Gastrocnemius medialis (tissue), 4 donors: Measurements from ENCODE around the gene MTHFD2L.

Experiments used
- CTCF ChIP-seq, 5 experiments: fragments of 450-650 bp in 3 of 5; fragments of 200-600 bp in 2 of 5; sonication (generic) in 2 of 5; IDR thresholded peaks in 4 of 5; conservative IDR thresholded peaks in 1 of 5; 1 replicate in 4 of 5; 2 replicates in 1 of 5; pipeline ENCODE4 v1.5.1; 2016 to 2019; ENCODE audit warnings: antibody characterized with exemption in 5 of 5, mild to moderate bottlenecking in 3 of 5, moderate library complexity in 3 of 5
- POLR2A ChIP-seq, 2 donors: fragments of 450-650 bp; IDR thresholded peaks; one replicate each; pipeline ENCODE4 v1.6.1; 2017; ENCODE audit warnings: antibody characterized with exemption in 2 of 2, mild to moderate bottlenecking in 2 of 2, moderate library complexity in 2 of 2

GRCh38 chr4:74328501-74328900, 170.6 kb downstream of the MTHFD2L start:
- no peak for TF ChIP-seq CTCF (IDR thresholded peaks at IDR 0.05 in 4 of 5, conservative IDR thresholded peaks at IDR 0.05 in 1 of 5)
- no peak for TF ChIP-seq POLR2A (IDR thresholded peaks at IDR 0.05)
